ENCODE results near the gene CD244.

CD244 gene

GRCh38 chr1:160813215-160813614, 49.5 kb downstream of the CD244 start:
- no peak for DNase-seq (ENCODE audit: low read depth)
- no peak for TF ChIP-seq CTCF (IDR thresholded peaks at IDR 0.05; ENCODE audit: low read length, missing control alignments)
- H3K4me3 ChIP-seq (replicated peaks; ENCODE audit: low read depth, low read length): no peak overlapping the region

GRCh38 chr1:160811147-160811546, 51.5 kb downstream of the CD244 start:
- H3K4me3 ChIP-seq (replicated peaks; ENCODE audit: low read depth, low read length): no peak overlapping the region
- DNase-seq (ENCODE audit: low read depth): no peak
- TF ChIP-seq CTCF (IDR thresholded peaks at IDR 0.05; ENCODE audit: low read length, missing control alignments): no peak

- no peak overlapping the region for H3K4me3 ChIP-seq (replicated peaks; ENCODE audit: low read depth, low read length)
- no peak for DNase-seq (ENCODE audit: low read depth)
- no peak for TF ChIP-seq CTCF (IDR thresholded peaks at IDR 0.05; ENCODE audit: low read length, missing control alignments)
Measured at GRCh38 chr1:160810486-160810885, 52.2 kb downstream of the CD244 start.

GRCh38 chr1:160808289-160808688, 54.4 kb downstream of the CD244 start:
- TF ChIP-seq CTCF (IDR thresholded peaks at IDR 0.05; ENCODE audit: low read length, missing control alignments): no peak
- no peak for DNase-seq (ENCODE audit: low read depth)
- H3K4me3 ChIP-seq (replicated peaks; ENCODE audit: low read depth, low read length): no peak overlapping the region

- no peak overlapping the region for H3K4me3 ChIP-seq (replicated peaks; ENCODE audit: low read depth, low read length)
- no peak for DNase-seq (ENCODE audit: low read depth)
- no peak for TF ChIP-seq CTCF (IDR thresholded peaks at IDR 0.05; ENCODE audit: low read length, missing control alignments)
Measured at GRCh38 chr1:160807738-160808137, 54.9 kb downstream of the CD244 start.

GRCh38 chr1:160807247-160807646, 55.4 kb downstream of the CD244 start:
- DNase-seq (ENCODE audit: low read depth): no peak
- TF ChIP-seq CTCF (IDR thresholded peaks at IDR 0.05; ENCODE audit: low read length, missing control alignments): no peak

GRCh38 chr1:160806784-160807183, 55.9 kb downstream of the CD244 start:
- TF ChIP-seq CTCF (IDR thresholded peaks at IDR 0.05; ENCODE audit: low read length, missing control alignments): no peak
- no peak for DNase-seq (ENCODE audit: low read depth)
- H3K4me3 ChIP-seq (replicated peaks; ENCODE audit: low read depth, low read length): no peak overlapping the region

More at GRCh38 chr1:160807247-160807646, 55.4 kb downstream of the CD244 start:
- no peak overlapping the region for H3K4me3 ChIP-seq (replicated peaks; ENCODE audit: low read depth, low read length)
